ENCODE results near the gene HBQ1.

The HBQ1 gene

GRCh38 chr16:133716-134115 is 46.5 kb upstream of the HBQ1 start:
- Histone ChIP-seq H3K9ac (ENCODE audit: low read depth, low read length) (no peak overlapping the region), H4K20me1 (ENCODE audit: insufficient read depth, low read length) (peaks cover 19% of the 10 kb centered on the region; the same call in 1 of the 2 replicates), H3K27me3 (ENCODE audit: insufficient read depth, low read length, poor library complexity) (no peaks in the 10 kb centered on the region), H2AFZ (ENCODE audit: low read depth, low read length) (no peak overlapping the region), H3K4me2 (ENCODE audit: insufficient read depth, low read length) (no peak overlapping the region), H3K4me1 (ENCODE audit: insufficient read depth, low read length) (peaks cover 28% of the 10 kb centered on the region), H3K79me2 (ENCODE audit: insufficient read depth, low read length) (peaks cover 80% of the 10 kb centered on the region), H3K4me3 (ENCODE audit: low read depth in 1 of 2, low read length in 2 of 2) (no peak overlapping the region), H3K9me3 (ENCODE audit: insufficient read depth, low read length, severe bottlenecking) (no peaks in the 10 kb centered on the region), H3K36me3 (ENCODE audit: insufficient read depth, low read length) (no peaks in the 10 kb centered on the region), H3K27ac (ENCODE audit: low read length) (no peak overlapping the region)
- no peak for DNase-seq
- ATAC-seq (ENCODE audit: insufficient read depth, low read depth), result no peak
- TF ChIP-seq EZH2 (IDR thresholded peaks at IDR 0.05; ENCODE audit: borderline replicate concordance, low read depth, low read length, severe bottlenecking), result no peak
- no peak for TF ChIP-seq CTCF (IDR thresholded peaks at IDR 0.05; ENCODE audit: borderline replicate concordance, extremely low read depth, low read length, poor library complexity, severe bottlenecking)

GRCh38 chr16:138049-138417 is 42.2 kb upstream of the HBQ1 start:
- DNase-seq, result peak; percentile 56
- TF ChIP-seq EZH2 (IDR thresholded peaks at IDR 0.05; ENCODE audit: borderline replicate concordance, low read depth, low read length, severe bottlenecking), result no peak
- no peak for TF ChIP-seq CTCF (IDR thresholded peaks at IDR 0.05; ENCODE audit: borderline replicate concordance, extremely low read depth, low read length, poor library complexity, severe bottlenecking)
- Histone ChIP-seq H3K27ac (ENCODE audit: low read length) (peak overlapping the region; percentile 79), H3K36me3 (ENCODE audit: insufficient read depth, low read length) (no peaks in the 10 kb centered on the region), H3K27me3 (ENCODE audit: insufficient read depth, low read length, poor library complexity) (no peaks in the 10 kb centered on the region), H3K4me2 (ENCODE audit: insufficient read depth, low read length) (peak overlapping the region; percentile 74), H3K9me3 (ENCODE audit: insufficient read depth, low read length, severe bottlenecking) (no peaks in the 10 kb centered on the region), H3K9ac (ENCODE audit: low read depth, low read length) (peak overlapping the region; percentile 86), H4K20me1 (ENCODE audit: insufficient read depth, low read length) (no peaks in the 10 kb centered on the region; the same call in 1 of the 2 replicates), H3K4me1 (ENCODE audit: insufficient read depth, low read length) (peaks cover 36% of the 10 kb centered on the region), H3K4me3 (ENCODE audit: low read depth in 1 of 2, low read length in 2 of 2) (peak overlapping the region; percentile 85 to 95), H2AFZ (ENCODE audit: low read depth, low read length) (peak overlapping the region; percentile 91), H3K79me2 (ENCODE audit: insufficient read depth, low read length) (peaks cover 49% of the 10 kb centered on the region)
- ATAC-seq (ENCODE audit: insufficient read depth, low read depth), result peak; percentile 46

GRCh38 chr16:140175-140857 is 39.9 kb upstream of the HBQ1 start:
- H3K9ac ChIP-seq (ENCODE audit: low read depth, low read length), result no peak overlapping the region
- no peaks in the 10 kb centered on the region for H3K9me3 ChIP-seq (ENCODE audit: insufficient read depth, low read length, severe bottlenecking)
- ATAC-seq (ENCODE audit: insufficient read depth, low read depth) (no peak), DNase-seq (no peak)
- H3K4me1 ChIP-seq (ENCODE audit: insufficient read depth, low read length), result peaks cover 33% of the 10 kb centered on the region
- H3K4me2 ChIP-seq (ENCODE audit: insufficient read depth, low read length), result no peak overlapping the region
- no peak overlapping the region for H3K27ac ChIP-seq (ENCODE audit: low read length)
- H4K20me1 ChIP-seq (ENCODE audit: insufficient read depth, low read length), result no peaks in the 10 kb centered on the region
- H3K36me3 ChIP-seq (ENCODE audit: insufficient read depth, low read length), result no peaks in the 10 kb centered on the region
- H3K27me3 ChIP-seq (ENCODE audit: insufficient read depth, low read length, poor library complexity), result no peaks in the 10 kb centered on the region
- no peak for TF ChIP-seq EZH2 (IDR thresholded peaks at IDR 0.05; ENCODE audit: borderline replicate concordance, low read depth, low read length, severe bottlenecking)
- no peak for TF ChIP-seq CTCF (IDR thresholded peaks at IDR 0.05; ENCODE audit: borderline replicate concordance, extremely low read depth, low read length, poor library complexity, severe bottlenecking)
- H3K4me3 ChIP-seq (ENCODE audit: low read depth in 1 of 2, low read length in 2 of 2), result no peak overlapping the region
- no peak overlapping the region for H2AFZ ChIP-seq (ENCODE audit: low read depth, low read length)
- peaks cover 30% of the 10 kb centered on the region for H3K79me2 ChIP-seq (ENCODE audit: insufficient read depth, low read length)
